SU-DHL-6 (cell line): Measurements from ENCODE around the gene WDPCP.

Experiments used
- H2AFZ ChIP-seq: fragments of 200-600 bp; sonication (generic); 2 replicates; pipeline ENCODE4 v1.6.1; 2014; ENCODE audit warnings: low read depth, mild to moderate bottlenecking, moderate library complexity, mixed read lengths, antibody characterized with exemption, low read length; ENCODE audit not compliant: severe bottlenecking
- H3F3A ChIP-seq: fragments of 200-600 bp; shearing (Covaris generic); 2 replicates; pipeline ENCODE4 v1.6.0; 2016; ENCODE audit warnings: antibody characterized with exemption, mild to moderate bottlenecking; ENCODE audit not compliant: insufficient read depth
- H3K27ac ChIP-seq: fragments of 200-600 bp; sonication (generic); 2 replicates; pipeline ENCODE4 v1.5.1; 2016; ENCODE audit warnings: low read depth, mild to moderate bottlenecking, low read length, moderate library complexity, mixed read lengths
- H3K27me3 ChIP-seq: fragments of 200-600 bp; sonication (generic), shearing (Covaris generic); 2 replicates; pipeline ENCODE4 v1.6.0; 2014; ENCODE audit warnings: mild to moderate bottlenecking, low read length
- H3K36me3 ChIP-seq: fragments of 200-600 bp; sonication (generic); 2 replicates; pipeline ENCODE4 v1.6.1; 2014; ENCODE audit warnings: mild to moderate bottlenecking, low read length, mixed read lengths
- H3K4me2 ChIP-seq: fragments of 300-600, 200-600 bp; shearing (Covaris generic), sonication (generic); 2 replicates; pipeline ENCODE4 v1.6.0; 2014; ENCODE audit warnings: low read length, low read depth, mild to moderate bottlenecking; ENCODE audit not compliant: poor library complexity, severe bottlenecking
- H3K4me3 ChIP-seq: fragments of 200-600 bp; sonication (generic); 2 replicates; pipeline ENCODE4 v1.5.1; 2014; ENCODE audit warnings: antibody characterized with exemption, low read length, mild to moderate bottlenecking, mixed read lengths; ENCODE audit not compliant: insufficient read depth, poor library complexity, severe bottlenecking
- H3K79me2 ChIP-seq: fragments of 200-600 bp; sonication (generic); 2 replicates; pipeline ENCODE4 v1.6.1; 2014; ENCODE audit warnings: mild to moderate bottlenecking, low read length, moderate library complexity; ENCODE audit not compliant: insufficient read depth
- H3K9ac ChIP-seq: fragments of 200-600 bp; sonication (generic); 2 replicates; pipeline ENCODE4 v1.7.0; 2014; ENCODE audit warnings: mild to moderate bottlenecking, low read length
- H3K9me2 ChIP-seq: fragments of 200-600 bp; sonication (generic); replicated peaks from 2 replicates; pipeline ENCODE4 v1.6.1; 2014; ENCODE audit warnings: low read length; ENCODE audit not compliant: insufficient read depth
- H3K9me3 ChIP-seq: fragments of 200-600 bp; sonication (generic); 2 replicates; pipeline ENCODE4 v1.6.1; 2014; ENCODE audit warnings: low read length, mixed read lengths; ENCODE audit not compliant: insufficient read depth
- H4K20me1 ChIP-seq: fragments of 200-600 bp; sonication (generic); 2 replicates; pipeline ENCODE4 v1.6.1; 2014; ENCODE audit warnings: low read depth, mild to moderate bottlenecking, antibody characterized with exemption, low read length, moderate library complexity, mixed read lengths
- CTCF ChIP-seq: fragments of 200-600 bp; sonication (generic); IDR thresholded peaks from one replicate; pipeline ENCODE4 v1.5.1; 2017; ENCODE audit warnings: antibody characterized with exemption, mild to moderate bottlenecking, low read length, moderate library complexity; ENCODE audit not compliant: insufficient read depth, poor library complexity, severe bottlenecking
- EZH2phosphoT487 ChIP-seq: fragments of 200-600 bp; sonication (generic), shearing (Covaris generic); conservative IDR thresholded peaks from 2 replicates; pipeline ENCODE4 v1.6.1; 2018; ENCODE audit warnings: mild to moderate bottlenecking, antibody characterized with exemption, low read length, moderate library complexity, mixed read lengths

WDPCP gene

DNA sequence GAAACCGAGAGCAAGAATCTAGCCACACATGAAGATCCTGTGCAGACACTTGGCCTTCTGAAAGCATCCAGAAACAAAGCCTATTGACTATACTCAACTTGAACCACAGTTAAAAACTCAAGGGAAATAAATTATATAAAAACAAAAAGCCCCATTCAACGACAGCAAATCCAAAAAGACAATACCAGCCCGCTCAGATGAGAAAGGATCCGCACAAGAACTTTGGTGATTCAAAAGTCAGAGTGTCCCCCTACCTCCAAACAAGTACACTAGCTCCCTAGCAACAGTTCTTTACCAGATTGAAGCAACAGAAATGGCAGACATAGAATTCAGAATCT, 163.2 kb downstream of the WDPCP start:
- no peak for TF ChIP-seq CTCF
- no peak for TF ChIP-seq EZH2phosphoT487
- Histone ChIP-seq H3K4me3 (no peak overlapping the region), H3K9me3 (no peaks in the 10 kb centered on the region), H3K9me2 (no peaks in the 10 kb centered on the region), H2AFZ (peak overlapping the region; percentile 82), H3K27me3 (no peaks in the 10 kb centered on the region), H4K20me1 (no peaks in the 10 kb centered on the region), H3K9ac (no peak overlapping the region), H3K27ac (no peak overlapping the region), H3K79me2 (no peaks in the 10 kb centered on the region), H3F3A (no peaks in the 10 kb centered on the region), H3K4me2 (no peak overlapping the region), H3K36me3 (no peaks in the 10 kb centered on the region)

DNA sequence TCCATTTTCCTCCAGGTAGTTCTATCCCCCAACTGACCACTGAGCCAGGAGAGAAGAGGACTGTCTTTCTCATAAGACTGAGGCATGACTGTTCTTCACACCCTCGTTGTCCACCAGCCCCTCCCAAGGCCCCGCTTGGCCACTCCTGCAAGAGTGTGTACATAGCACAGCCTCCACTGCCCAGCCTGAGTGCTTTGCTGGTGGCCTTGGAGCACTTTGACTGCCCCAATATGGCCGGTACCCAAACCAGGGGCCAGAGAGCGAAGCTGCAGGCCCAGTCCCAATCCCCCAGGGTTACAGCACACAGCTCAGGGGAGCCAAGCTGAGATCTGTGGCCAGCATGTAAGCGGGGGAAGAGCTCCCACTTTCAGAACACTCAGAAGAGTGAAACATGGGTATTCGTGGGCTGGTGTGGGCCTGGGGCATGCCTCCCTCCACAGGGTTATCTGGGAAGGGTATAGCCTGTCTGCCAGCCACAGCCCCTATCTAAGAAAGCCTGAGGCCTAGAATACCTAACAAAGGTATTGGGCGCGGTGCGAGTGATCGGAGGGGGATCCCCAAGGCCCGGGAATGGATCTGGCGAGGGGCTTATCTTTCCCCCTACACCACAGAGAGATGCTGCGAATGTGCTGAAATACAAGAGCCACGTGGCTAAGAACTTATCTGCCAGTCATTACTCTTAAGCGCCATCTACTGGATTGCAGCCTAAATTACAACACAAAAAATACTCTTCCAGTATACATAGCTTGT, 163.8 kb downstream of the WDPCP start:
- no peaks in the 10 kb centered on the region for H4K20me1 ChIP-seq
- H3K9ac ChIP-seq, result peak overlapping the region; percentile 18; the same call in 1 of the 2 replicates
- peak overlapping the region; percentile 82 for H2AFZ ChIP-seq
- no peaks in the 10 kb centered on the region for H3K79me2 ChIP-seq
- H3K4me2 ChIP-seq, result peak overlapping the region; percentile 11
- no peak overlapping the region for H3K27ac ChIP-seq
- no peak overlapping the region for H3K4me3 ChIP-seq
- TF ChIP-seq EZH2phosphoT487 (no peak), CTCF (peak; percentile 82)
- H3K9me3 ChIP-seq, result no peaks in the 10 kb centered on the region
- H3F3A ChIP-seq, result no peaks in the 10 kb centered on the region
- H3K27me3 ChIP-seq, result no peaks in the 10 kb centered on the region
- H3K36me3 ChIP-seq, result no peaks in the 10 kb centered on the region
- H3K9me2 ChIP-seq, result no peaks in the 10 kb centered on the region

GRCh38 chr2:63422556-63422955, 165.7 kb downstream of the WDPCP start:
- Histone ChIP-seq H2AFZ (no peak overlapping the region), H3K4me3 (no peak overlapping the region), H3K9me3 (no peaks in the 10 kb centered on the region), H3K27me3 (no peaks in the 10 kb centered on the region), H3K4me2 (no peak overlapping the region), H4K20me1 (no peaks in the 10 kb centered on the region), H3K36me3 (no peaks in the 10 kb centered on the region), H3K9me2 (no peaks in the 10 kb centered on the region), H3K79me2 (no peaks in the 10 kb centered on the region), H3K27ac (no peak overlapping the region), H3K9ac (no peak overlapping the region), H3F3A (no peaks in the 10 kb centered on the region)
- no peak for TF ChIP-seq EZH2phosphoT487

GRCh38 chr2:63408530-63408929, 179.7 kb downstream of the WDPCP start:
- no peaks in the 10 kb centered on the region for H3K9me3 ChIP-seq
- H3K4me3 ChIP-seq, result no peak overlapping the region
- H3K4me2 ChIP-seq, result no peak overlapping the region
- H3K27me3 ChIP-seq, result no peaks in the 10 kb centered on the region
- TF ChIP-seq EZH2phosphoT487 (no peak), CTCF (no peak)
- no peaks in the 10 kb centered on the region for H3K9me2 ChIP-seq
- H3F3A ChIP-seq, result no peaks in the 10 kb centered on the region
- no peak overlapping the region for H2AFZ ChIP-seq
- no peak overlapping the region for H3K27ac ChIP-seq
- no peaks in the 10 kb centered on the region for H4K20me1 ChIP-seq
- no peak overlapping the region for H3K9ac ChIP-seq
- no peaks in the 10 kb centered on the region for H3K79me2 ChIP-seq
- peaks cover 4% of the 10 kb centered on the region; the same call in 1 of the 2 replicates for H3K36me3 ChIP-seq
